Activated T-helper 2 cell treated with anti-CD3 and anti-CD28 coated beads, Interferon-gamma antibody, Interleukin-2, Interleukin-4, amounts not matched to agents 10 μg/mL and 5 μg/mL and 100 μg/mL, durations not matched to agents 14 hours and 24 hours and 36 hours (primary cell): ENCODE data around the gene CA9. TPM values are rescaled to one million over a fixed set of nuclear protein-coding genes. Genes with fewer than 3 reads are reported as not detected.
A peak's percentile ranks its signal among the peaks of the same experiment; 100 is the strongest.

Experiments
- DNase-seq: peaks from one replicate; pipeline ENCODE4 v3.0.0; 2021; ENCODE audit warnings: low spot score
- H3K27ac Mint-ChIP-seq: one replicate; pipeline ENCODE4 v1.8.0; 2021; ENCODE audit warnings: mixed read lengths
- H3K27me3 Mint-ChIP-seq: one replicate; pipeline ENCODE4 v1.8.0; 2021; ENCODE audit warnings: low read depth, mixed read lengths
- H3K36me3 Mint-ChIP-seq: one replicate; pipeline ENCODE4 v1.8.0; 2021; ENCODE audit warnings: low read depth, mixed read lengths
- H3K4me1 Mint-ChIP-seq: one replicate; pipeline ENCODE4 v1.8.0; 2021; ENCODE audit warnings: low read depth, mixed read lengths
- H3K4me3 Mint-ChIP-seq: one replicate; pipeline ENCODE4 v1.8.0; 2021; ENCODE audit warnings: low read depth, mild to moderate bottlenecking, moderate library complexity, mixed read lengths
- H3K9me3 Mint-ChIP-seq: one replicate; pipeline ENCODE4 v1.8.0; 2021; ENCODE audit warnings: mixed read lengths
- intact Hi-C: fragments of 100-400 bp; cut with micrococcal nuclease; formaldehyde crosslinking; loops from one replicate; pipeline ENCODE4 v1.15.1; 2023
- total RNA-seq: library from RNA; stranded (reverse); gene quantifications from 2 replicates; pipeline ENCODE4 v1.2.3, GENCODE V29; 2022

CA9 gene
- total RNA-seq, 1 donor from 2014 or later = 0.89 TPM

- H3K36me3 Mint-ChIP-seq = peaks cover 25% of the 10 kb centered on the region
- no peak for DNase-seq
- H3K9me3 Mint-ChIP-seq = no peaks in the 10 kb centered on the region
- H3K27me3 Mint-ChIP-seq = peaks cover 3% of the 10 kb centered on the region
- H3K4me3 Mint-ChIP-seq = peak overlapping the region; percentile 68
- H3K27ac Mint-ChIP-seq = peak overlapping the region; percentile 98
- intact Hi-C loops = loop anchor here (1.0 kb wide), 1 partner anchor 8 kb away; no protein-coding TSS in a partner anchor
- peaks cover 51% of the 10 kb centered on the region for H3K4me1 Mint-ChIP-seq
Measured at GRCh38 chr9:35656831-35657545, 16.7 kb upstream of the CA9 start.

DNA sequence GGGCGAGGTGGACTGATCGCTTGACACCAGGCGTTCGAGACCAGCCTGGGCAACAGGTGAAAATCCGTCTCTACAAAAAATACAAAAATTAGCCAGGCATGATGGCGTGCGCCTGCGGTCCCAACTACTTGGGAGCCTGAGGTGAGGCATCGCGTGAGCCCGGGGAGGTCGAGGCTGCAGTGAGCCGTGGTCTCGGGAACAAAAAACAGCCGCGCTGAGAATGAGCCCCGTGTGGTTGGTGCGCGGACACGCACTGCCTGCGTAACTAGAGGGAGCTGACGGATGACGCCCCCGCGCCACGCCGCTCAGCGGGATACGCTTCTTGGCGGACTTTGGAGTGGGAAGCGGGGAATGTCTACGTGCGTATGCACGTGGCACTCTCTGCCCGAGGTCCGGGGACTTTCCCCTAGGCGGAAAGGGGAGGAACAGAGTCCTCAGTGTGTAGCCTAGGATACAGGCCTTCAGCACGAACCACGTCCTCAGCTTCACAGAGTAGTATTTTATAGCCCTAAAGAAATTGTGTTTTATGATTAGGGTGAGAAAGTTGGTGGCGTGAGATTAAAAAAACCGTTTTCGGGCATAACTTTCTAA lies 16.1 kb upstream of the CA9 start, which contains the start of gene RMRP:
Gene RMRP (minus strand): TSS at position 474 of the 591 bp plus-strand sequence.
- Mint-ChIP-seq H3K36me3 (peaks cover 30% of the 10 kb centered on the region), H3K4me1 (peaks cover 55% of the 10 kb centered on the region), H3K4me3 (peak within 1 kb of the TSS; percentile 85), H3K27me3 (peaks cover 3% of the 10 kb centered on the region), H3K9me3 (no peaks in the 10 kb centered on the region), H3K27ac (peak within 1 kb of the TSS; percentile 98)
- intact Hi-C loops = loop anchor here (1.0 kb wide), 3 partner anchors 8 to 75 kb away; partner anchors contain the start of genes CREB3 and TLN1
- peak; percentile 87 for DNase-seq

DNA sequence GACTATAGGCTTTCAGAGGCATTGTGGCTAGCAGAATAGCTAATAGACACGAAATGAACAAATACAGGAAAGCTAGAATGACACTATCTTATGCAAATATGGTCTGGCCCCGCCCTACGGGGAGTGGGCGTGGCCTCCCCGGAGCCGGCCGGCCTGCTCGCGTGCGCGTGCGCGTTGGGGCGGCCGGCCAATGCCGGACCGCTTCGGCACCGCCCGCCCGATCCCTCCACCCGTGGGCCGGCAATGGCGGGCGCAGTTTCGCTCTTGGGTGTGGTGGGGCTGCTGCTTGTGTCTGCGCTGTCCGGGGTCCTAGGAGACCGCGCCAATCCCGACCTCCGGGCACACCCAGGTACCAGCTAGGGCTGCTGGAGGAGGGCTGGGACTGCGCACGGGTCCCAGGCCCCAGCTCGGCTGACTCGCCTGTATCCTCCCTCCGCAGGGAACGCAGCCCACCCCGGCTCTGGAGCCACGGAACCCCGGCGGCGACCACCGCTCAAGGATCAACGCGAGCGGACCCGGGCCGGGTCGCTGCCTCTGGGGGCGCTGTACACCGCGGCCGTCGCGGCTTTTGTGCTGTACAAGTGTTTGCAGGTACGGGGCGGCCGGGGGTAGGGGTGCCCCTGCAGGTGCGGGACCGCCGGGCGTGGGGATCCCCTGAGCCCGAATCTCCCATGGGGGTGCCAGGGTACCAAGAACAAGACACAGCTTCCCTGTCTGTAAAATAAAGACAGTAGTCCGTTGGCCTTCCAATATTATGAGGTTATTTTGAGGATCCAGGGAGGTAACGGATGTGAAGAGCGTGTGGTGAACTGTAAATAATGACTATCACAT lies 15.4 kb upstream of the CA9 start, which contains the start of gene CCDC107:
Gene CCDC107 (plus strand): TSS at position 156 of the 831 bp plus-strand sequence. CDS start 88 bp downstream, at position 244.
- intact Hi-C loops = loop anchor here (1.0 kb wide), 2 partner anchors 54 to 74 kb away; partner anchors contain the start of genes CREB3 and TLN1
- no peaks in the 10 kb centered on the region for H3K9me3 Mint-ChIP-seq
- DNase-seq = peak; percentile 78
- peak within 1 kb of the TSS; percentile 85 for H3K4me3 Mint-ChIP-seq
- peaks cover 37% of the 10 kb centered on the region for H3K36me3 Mint-ChIP-seq
- peak within 1 kb of the TSS; percentile 98 for H3K27ac Mint-ChIP-seq
- peaks cover 3% of the 10 kb centered on the region for H3K27me3 Mint-ChIP-seq
- peaks cover 58% of the 10 kb centered on the region for H3K4me1 Mint-ChIP-seq

- Mint-ChIP-seq H3K27me3 (peaks cover 3% of the 10 kb centered on the region), H3K4me1 (peaks cover 62% of the 10 kb centered on the region), H3K36me3 (peaks cover 38% of the 10 kb centered on the region), H3K27ac (peak overlapping the region; percentile 76), H3K9me3 (no peaks in the 10 kb centered on the region), H3K4me3 (peak overlapping the region; percentile 85)
- intact Hi-C loops = loop anchor here (1.0 kb wide), 2 partner anchors 55 to 73 kb away; partner anchors contain the start of genes CREB3 and TLN1
- DNase-seq = no peak
Measured at GRCh38 chr9:35658968-35659220, 14.8 kb upstream of the CA9 start.

DNA sequence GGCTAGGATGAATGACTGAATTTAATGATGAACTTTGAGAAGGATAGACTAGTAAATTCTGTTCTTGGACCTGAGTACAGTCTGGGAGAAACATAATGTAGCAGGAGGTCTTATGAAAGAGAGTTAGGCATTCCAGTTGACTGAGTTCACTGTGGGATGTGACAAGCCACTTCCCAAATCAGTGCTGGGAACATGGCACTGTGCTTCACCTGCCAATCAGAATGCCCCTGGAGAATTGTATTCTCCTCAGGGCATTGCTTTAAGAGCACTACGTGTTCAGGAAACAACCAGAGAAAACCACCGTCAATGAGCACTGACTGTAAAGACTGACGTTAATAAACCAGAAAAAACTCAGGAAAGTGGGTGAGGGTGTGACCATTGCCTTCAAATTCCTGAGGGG lies 14.4 kb upstream of the CA9 start:
- Mint-ChIP-seq H3K4me3 (peak overlapping the region; percentile 85), H3K9me3 (no peaks in the 10 kb centered on the region), H3K4me1 (peaks cover 67% of the 10 kb centered on the region), H3K27ac (peak overlapping the region; percentile 76), H3K36me3 (peaks cover 38% of the 10 kb centered on the region), H3K27me3 (peaks cover 3% of the 10 kb centered on the region)
- intact Hi-C loops = no loop called here
- DNase-seq = no peak

- Mint-ChIP-seq H3K4me3 (peak overlapping the region; percentile 26), H3K4me1 (peaks cover 72% of the 10 kb centered on the region), H3K27ac (peak overlapping the region; percentile 24), H3K9me3 (no peaks in the 10 kb centered on the region), H3K27me3 (peaks cover 3% of the 10 kb centered on the region), H3K36me3 (peaks cover 38% of the 10 kb centered on the region)
- intact Hi-C loops = no loop called here
- DNase-seq = no peak
Measured at GRCh38 chr9:35660966-35661415, 12.7 kb upstream of the CA9 start.

GRCh38 chr9:35661756-35662350 lies 11.9 kb upstream of the CA9 start:
- H3K27ac Mint-ChIP-seq = peak overlapping the region; percentile 31
- H3K36me3 Mint-ChIP-seq = peaks cover 38% of the 10 kb centered on the region
- no peak overlapping the region for H3K4me3 Mint-ChIP-seq
- intact Hi-C loops = no loop called here
- peaks cover 3% of the 10 kb centered on the region for H3K27me3 Mint-ChIP-seq
- no peak for DNase-seq
- no peaks in the 10 kb centered on the region for H3K9me3 Mint-ChIP-seq
- peaks cover 68% of the 10 kb centered on the region for H3K4me1 Mint-ChIP-seq

DNA sequence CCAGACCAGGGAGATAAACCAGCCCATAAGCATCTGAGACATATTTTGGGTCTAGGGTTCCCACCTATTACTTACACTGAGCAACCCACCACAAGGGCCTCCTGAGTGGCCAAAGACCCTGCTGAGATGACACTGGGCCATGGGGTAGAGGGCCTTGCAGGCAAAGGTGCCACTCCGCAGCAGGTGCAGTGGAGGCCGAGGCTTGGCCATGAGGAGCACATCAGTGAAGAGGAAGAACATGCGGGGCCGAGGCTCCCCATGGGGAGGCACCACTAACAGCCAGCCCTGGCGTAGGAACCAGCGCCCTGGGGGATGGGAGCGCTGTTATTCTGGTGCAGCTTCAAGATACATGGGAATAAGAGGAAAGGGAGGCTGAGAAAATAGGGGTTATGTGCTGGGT lies 11.3 kb upstream of the CA9 start:
- Mint-ChIP-seq H3K4me3 (peak overlapping the region; percentile 61), H3K27ac (peak overlapping the region; percentile 74), H3K9me3 (no peaks in the 10 kb centered on the region), H3K4me1 (peaks cover 63% of the 10 kb centered on the region), H3K36me3 (peaks cover 38% of the 10 kb centered on the region), H3K27me3 (peaks cover 3% of the 10 kb centered on the region)
- intact Hi-C loops = no loop called here
- no peak for DNase-seq

DNA sequence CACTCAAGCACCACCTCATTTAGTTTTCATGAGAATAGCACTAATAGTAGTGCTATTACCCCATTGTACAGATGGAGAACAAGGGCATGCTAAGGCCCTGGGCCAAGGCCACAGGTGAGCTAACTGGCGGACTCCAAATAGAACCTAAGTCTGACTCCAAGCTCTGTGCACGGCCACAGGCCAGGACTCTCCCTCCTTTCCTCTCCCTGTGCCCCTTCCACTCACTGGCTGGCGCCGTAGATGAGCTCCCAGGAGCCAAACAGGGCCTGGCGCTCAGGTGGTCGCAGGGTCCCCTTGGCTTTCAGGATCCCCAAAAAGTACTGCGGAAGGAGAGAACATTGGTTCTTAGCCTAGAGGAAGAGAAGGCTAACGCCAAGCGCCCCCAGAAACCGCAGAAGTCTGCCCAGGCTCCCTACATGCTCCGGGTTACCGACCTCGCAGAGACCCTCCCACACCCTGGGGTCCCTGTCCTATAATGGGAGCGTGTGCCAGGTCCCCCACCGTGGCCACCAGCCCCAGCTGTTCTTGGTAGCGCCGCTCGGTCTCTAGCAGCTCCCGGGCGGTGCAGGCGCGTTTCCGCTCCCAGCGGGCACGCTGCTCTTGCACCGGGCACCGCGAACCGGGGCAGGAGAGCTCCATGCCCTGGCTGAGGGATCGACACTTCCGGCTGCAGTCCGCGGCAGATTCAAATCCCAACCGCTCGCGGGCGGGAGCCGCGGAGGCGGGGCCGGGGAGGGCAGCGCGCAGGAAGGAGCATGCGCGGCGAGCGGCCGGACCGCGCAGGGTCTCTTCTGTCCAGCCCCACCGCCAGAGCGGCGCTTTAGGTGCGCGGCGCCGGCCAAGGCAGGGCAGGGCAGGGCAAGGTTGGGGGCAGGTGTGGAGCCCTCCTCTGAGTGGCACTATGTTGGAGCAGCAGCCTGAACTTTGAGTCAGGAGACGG lies 8.9 kb upstream of the CA9 start, which contains the start of gene ARHGEF39:
Gene ARHGEF39 (minus strand): TSS at position 665 of the 940 bp plus-strand sequence. CDS start 26 bp downstream, at position 639.
- peaks cover 29% of the 10 kb centered on the region for H3K36me3 Mint-ChIP-seq
- H3K9me3 Mint-ChIP-seq = no peaks in the 10 kb centered on the region
- peaks cover 48% of the 10 kb centered on the region for H3K4me1 Mint-ChIP-seq
- no peaks in the 10 kb centered on the region for H3K27me3 Mint-ChIP-seq
- intact Hi-C loops = no loop called here
- H3K27ac Mint-ChIP-seq = peak within 1 kb of the TSS; percentile 64
- DNase-seq = peak; percentile 76
- H3K4me3 Mint-ChIP-seq = peak within 1 kb of the TSS; percentile 85

DNA sequence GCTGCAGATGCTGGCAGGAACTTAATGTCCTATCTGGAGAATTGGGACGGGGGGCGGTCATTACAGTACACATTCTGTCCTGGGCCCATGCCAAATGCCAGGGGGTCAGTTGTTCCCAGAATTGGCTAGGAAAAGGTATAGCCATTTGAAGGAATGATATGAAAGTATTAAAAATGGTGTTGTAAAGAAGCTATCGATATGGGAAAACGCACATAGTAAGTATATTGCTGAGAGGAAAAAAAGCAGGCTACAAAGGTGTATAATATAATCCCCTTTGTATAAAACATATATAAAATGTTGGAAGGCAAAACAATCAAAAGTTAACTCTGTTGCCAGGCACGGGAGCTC lies 8.3 kb upstream of the CA9 start:
- peak overlapping the region; percentile 85 for H3K4me3 Mint-ChIP-seq
- H3K36me3 Mint-ChIP-seq = peaks cover 23% of the 10 kb centered on the region
- intact Hi-C loops = no loop called here
- H3K9me3 Mint-ChIP-seq = no peaks in the 10 kb centered on the region
- H3K27me3 Mint-ChIP-seq = peaks cover under 1% of the 10 kb centered on the region
- peaks cover 44% of the 10 kb centered on the region for H3K4me1 Mint-ChIP-seq
- peak overlapping the region; percentile 63 for H3K27ac Mint-ChIP-seq
- no peak for DNase-seq

DNA sequence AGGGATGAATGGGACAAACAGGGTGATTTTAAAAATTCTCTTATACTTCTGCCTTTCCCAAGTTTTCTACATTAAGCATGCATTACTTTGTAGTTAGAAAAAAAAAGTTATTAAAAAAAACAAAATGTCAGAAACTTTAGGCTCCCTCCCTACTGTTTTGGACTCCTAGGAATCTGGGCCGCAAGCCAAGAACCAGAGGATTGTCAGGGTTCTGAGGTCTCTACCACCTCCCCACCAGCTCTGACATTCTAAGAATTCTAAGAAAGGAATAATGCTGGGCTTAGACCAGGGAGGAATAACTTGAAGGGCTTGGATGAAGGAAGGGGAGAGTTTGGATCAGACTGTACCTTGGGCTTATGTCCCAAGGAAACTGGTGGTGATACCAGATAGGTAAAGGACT lies 7.7 kb upstream of the CA9 start:
- peaks cover 2% of the 10 kb centered on the region for H3K27me3 Mint-ChIP-seq
- DNase-seq = no peak
- H3K9me3 Mint-ChIP-seq = no peaks in the 10 kb centered on the region
- H3K36me3 Mint-ChIP-seq = peaks cover 17% of the 10 kb centered on the region
- peaks cover 38% of the 10 kb centered on the region for H3K4me1 Mint-ChIP-seq
- H3K4me3 Mint-ChIP-seq = peak overlapping the region; percentile 85
- intact Hi-C loops = no loop called here
- H3K27ac Mint-ChIP-seq = peak overlapping the region; percentile 18
